Neural crest cell (in vitro differentiated cells): ENCODE results near the gene WWOX. TPM values are rescaled to one million over a fixed set of nuclear protein-coding genes. Genes with fewer than 3 reads are reported as not detected.

ENCODE experiments used
- DNase-seq: peaks from one replicate; pipeline ENCODE4 v3.0.0; 2021; ENCODE audit warnings: low read depth, mixed read lengths, low spot score
- H3K27ac Mint-ChIP-seq: one replicate; pipeline ENCODE4 v1.8.0; 2021; ENCODE audit warnings: mild to moderate bottlenecking, mixed read lengths; ENCODE audit not compliant: unreplicated experiment
- H3K27me3 Mint-ChIP-seq: 2 replicates; pipeline ENCODE4 v1.8.0; 2021; ENCODE audit warnings: low read depth, mild to moderate bottlenecking, mixed read lengths
- H3K36me3 Mint-ChIP-seq: 2 replicates; pipeline ENCODE4 v1.8.0; 2021; ENCODE audit warnings: low read depth, mild to moderate bottlenecking, mixed read lengths
- H3K4me1 Mint-ChIP-seq: 2 replicates; pipeline ENCODE4 v1.8.0; 2021; ENCODE audit warnings: mixed read lengths
- H3K4me3 Mint-ChIP-seq: one replicate; pipeline ENCODE4 v1.8.0; 2021; ENCODE audit warnings: mild to moderate bottlenecking, mixed read lengths
- H3K9me3 Mint-ChIP-seq: 2 replicates; pipeline ENCODE4 v1.8.0; 2021; ENCODE audit warnings: mixed read lengths
- CTCF ChIP-seq: fragments of 200-600 bp; sonication (generic); conservative IDR thresholded peaks from 2 replicates; pipeline ENCODE4 v1.5.0; 2021; ENCODE audit warnings: antibody characterized with exemption, mild to moderate bottlenecking
- total RNA-seq: library from RNA; stranded (reverse); gene quantifications from 2 replicates; pipeline ENCODE4 v1.2.1, GENCODE V29; 2021

The WWOX gene
- total RNA-seq, 1 donor from 2014 or later: 30.5 TPM

- DNase-seq: no peak
- Mint-ChIP-seq H3K36me3 (no peaks in the 10 kb centered on the region), H3K27me3 (no peaks in the 10 kb centered on the region), H3K27ac (no peak overlapping the region), H3K4me3 (no peak overlapping the region), H3K4me1 (peaks cover 3% of the 10 kb centered on the region), H3K9me3 (no peaks in the 10 kb centered on the region)
- peak; percentile 40 for TF ChIP-seq CTCF
These were observed 628.1 kb downstream of the WWOX start for GRCh38 chr16:78727536-78727935.

- TF ChIP-seq CTCF: no peak
- Mint-ChIP-seq H3K4me1 (peaks cover 8% of the 10 kb centered on the region), H3K4me3 (no peak overlapping the region), H3K27ac (no peak overlapping the region), H3K36me3 (no peaks in the 10 kb centered on the region), H3K9me3 (no peaks in the 10 kb centered on the region), H3K27me3 (no peaks in the 10 kb centered on the region)
- DNase-seq: no peak
These were observed 630.2 kb downstream of the WWOX start for GRCh38 chr16:78729687-78730086.

GRCh38 chr16:78731785-78732184, 632.3 kb downstream of the WWOX start:
- H3K9me3 Mint-ChIP-seq: no peaks in the 10 kb centered on the region
- TF ChIP-seq CTCF: no peak
- no peaks in the 10 kb centered on the region for H3K36me3 Mint-ChIP-seq
- no peaks in the 10 kb centered on the region for H3K27me3 Mint-ChIP-seq
- no peak for DNase-seq
- peaks cover 8% of the 10 kb centered on the region for H3K4me1 Mint-ChIP-seq
- H3K4me3 Mint-ChIP-seq: no peak overlapping the region
- no peak overlapping the region for H3K27ac Mint-ChIP-seq

GRCh38 chr16:78732696-78733095, 633.2 kb downstream of the WWOX start:
- no peaks in the 10 kb centered on the region for H3K27me3 Mint-ChIP-seq
- TF ChIP-seq CTCF: no peak
- no peak overlapping the region for H3K4me3 Mint-ChIP-seq
- H3K4me1 Mint-ChIP-seq: peaks cover 8% of the 10 kb centered on the region
- DNase-seq: no peak
- H3K9me3 Mint-ChIP-seq: no peaks in the 10 kb centered on the region
- H3K27ac Mint-ChIP-seq: no peak overlapping the region
- no peaks in the 10 kb centered on the region for H3K36me3 Mint-ChIP-seq

- no peak for TF ChIP-seq CTCF
- Mint-ChIP-seq H3K36me3 (no peaks in the 10 kb centered on the region), H3K4me1 (peaks cover 8% of the 10 kb centered on the region), H3K4me3 (no peak overlapping the region), H3K27ac (no peak overlapping the region), H3K9me3 (no peaks in the 10 kb centered on the region), H3K27me3 (no peaks in the 10 kb centered on the region)
- DNase-seq: no peak
These were observed 635.9 kb downstream of the WWOX start for GRCh38 chr16:78735337-78735736.

GRCh38 chr16:78737630-78738029, 638.2 kb downstream of the WWOX start:
- no peak overlapping the region for H3K27ac Mint-ChIP-seq
- no peak overlapping the region for H3K4me3 Mint-ChIP-seq
- no peaks in the 10 kb centered on the region for H3K9me3 Mint-ChIP-seq
- no peaks in the 10 kb centered on the region for H3K36me3 Mint-ChIP-seq
- no peak for DNase-seq
- H3K27me3 Mint-ChIP-seq: no peaks in the 10 kb centered on the region
- TF ChIP-seq CTCF: no peak
- peaks cover 4% of the 10 kb centered on the region for H3K4me1 Mint-ChIP-seq
